Retina (tissue), 1 donor: Measurements from ENCODE around the gene CRYBA2.
A peak's percentile ranks its signal among the peaks of the same experiment; 100 is the strongest.

Experiments
- DNase-seq: peaks from one replicate; pipeline ENCODE4 v3.0.0-alpha.2; 2016

CRYBA2 gene

GRCh38 chr2:218998414-218999002, 5.3 kb upstream of the CRYBA2 start:
- DNase-seq: peak; percentile 22

- no peak for DNase-seq
These were observed 4.5 kb upstream of the CRYBA2 start for GRCh38 chr2:218997731-218998130.

GRCh38 chr2:218996937-218997336, 3.7 kb upstream of the CRYBA2 start:
- no peak for DNase-seq

GRCh38 chr2:218995972-218996711, 2.9 kb upstream of the CRYBA2 start:
- DNase-seq: peak; percentile 90

- DNase-seq: no peak
These were observed 2.3 kb upstream of the CRYBA2 start for GRCh38 chr2:218995561-218995960.

- peak; percentile 61 for DNase-seq
These were observed 398 bp downstream of the CRYBA2 start for GRCh38 chr2:218992703-218993344.

- no peak for DNase-seq
These were observed 1.0 kb downstream of the CRYBA2 start for GRCh38 chr2:218992196-218992595.

- DNase-seq: no peak
These were observed 1.5 kb downstream of the CRYBA2 start for GRCh38 chr2:218991674-218992168.

GRCh38 chr2:218990612-218991011, 2.6 kb downstream of the CRYBA2 start:
- DNase-seq: no peak

- no peak for DNase-seq
These were observed 3.2 kb downstream of the CRYBA2 start for GRCh38 chr2:218990052-218990451.

GRCh38 chr2:218988650-218989049, 4.6 kb downstream of the CRYBA2 start:
- no peak for DNase-seq

GRCh38 chr2:218988164-218988563, 5.1 kb downstream of the CRYBA2 start:
- DNase-seq: no peak

GRCh38 chr2:218986148-218986761, 7.0 kb downstream of the CRYBA2 start:
- DNase-seq: no peak

GRCh38 chr2:218985325-218986091, 7.7 kb downstream of the CRYBA2 start:
- no peak for DNase-seq

- no peak for DNase-seq
These were observed 8.2 kb downstream of the CRYBA2 start, which contains the start of gene FEV for GRCh38 chr2:218985021-218985324. FEV (minus strand) TSS chr2:218985184; CDS start chr2:218985075, 109 bp downstream.

GRCh38 chr2:218984239-218985020, 8.8 kb downstream of the CRYBA2 start:
- no peak for DNase-seq

- DNase-seq: no peak
These were observed 9.3 kb downstream of the CRYBA2 start for GRCh38 chr2:218983934-218984238.

- no peak for DNase-seq
These were observed 9.8 kb downstream of the CRYBA2 start for GRCh38 chr2:218983263-218983933.

- no peak for DNase-seq
These were observed 10.5 kb downstream of the CRYBA2 start for GRCh38 chr2:218982586-218983262.

GRCh38 chr2:218981881-218982585, 11.2 kb downstream of the CRYBA2 start:
- DNase-seq: peak; percentile 70
